Measurements from ENCODE around the gene LRRIQ3.

- TF ChIP-seq CTCF (IDR thresholded peaks at IDR 0.05) (no peak), MAX (CRISPR knock-in tag; IDR thresholded peaks at IDR 0.05) (no peak), AFF4 (CRISPR knock-in tag; IDR thresholded peaks at IDR 0.05; ENCODE audit: borderline replicate concordance) (no peak), TEAD1 (CRISPR knock-in tag; IDR thresholded peaks at IDR 0.05) (no peak), ETV6 (CRISPR knock-in tag; IDR thresholded peaks at IDR 0.05) (no peak), USF2 (CRISPR knock-in tag; IDR thresholded peaks at IDR 0.05) (no peak), USF1 (CRISPR knock-in tag; IDR thresholded peaks at IDR 0.05) (no peak)
Observed at GRCh38 chr1:74038042-74038441, 159.9 kb downstream of the LRRIQ3 start.

All from WTC11 (cell line).